ENCODE measurements around the gene FKRP.

Gene FKRP

DNA sequence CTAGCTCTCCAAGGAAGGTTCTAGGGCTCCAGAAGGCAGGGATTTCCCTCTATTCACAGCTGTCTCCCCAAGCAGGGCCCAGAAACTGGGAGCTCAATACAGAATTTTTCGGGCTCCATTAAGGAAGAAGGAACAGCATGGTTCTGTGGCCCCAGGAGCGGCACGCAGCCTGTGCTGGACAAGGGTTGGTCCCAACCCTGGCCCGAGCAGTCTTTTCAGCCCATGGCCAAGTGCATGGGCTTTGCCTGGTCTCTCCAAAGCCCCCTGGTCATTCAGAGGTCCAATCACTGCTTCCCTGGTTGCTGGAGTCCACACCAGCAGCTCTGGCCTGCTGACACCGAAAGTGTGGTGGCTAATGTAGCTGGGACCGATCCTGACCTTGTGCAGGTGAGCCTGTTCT is 22.4 kb upstream of the FKRP start:
- in situ Hi-C loops (cut with MboI; ENCODE audit: low sequenced_read_pairs, unreplicated experiment): no loop called here
- TF ChIP-seq, protein P1, sequence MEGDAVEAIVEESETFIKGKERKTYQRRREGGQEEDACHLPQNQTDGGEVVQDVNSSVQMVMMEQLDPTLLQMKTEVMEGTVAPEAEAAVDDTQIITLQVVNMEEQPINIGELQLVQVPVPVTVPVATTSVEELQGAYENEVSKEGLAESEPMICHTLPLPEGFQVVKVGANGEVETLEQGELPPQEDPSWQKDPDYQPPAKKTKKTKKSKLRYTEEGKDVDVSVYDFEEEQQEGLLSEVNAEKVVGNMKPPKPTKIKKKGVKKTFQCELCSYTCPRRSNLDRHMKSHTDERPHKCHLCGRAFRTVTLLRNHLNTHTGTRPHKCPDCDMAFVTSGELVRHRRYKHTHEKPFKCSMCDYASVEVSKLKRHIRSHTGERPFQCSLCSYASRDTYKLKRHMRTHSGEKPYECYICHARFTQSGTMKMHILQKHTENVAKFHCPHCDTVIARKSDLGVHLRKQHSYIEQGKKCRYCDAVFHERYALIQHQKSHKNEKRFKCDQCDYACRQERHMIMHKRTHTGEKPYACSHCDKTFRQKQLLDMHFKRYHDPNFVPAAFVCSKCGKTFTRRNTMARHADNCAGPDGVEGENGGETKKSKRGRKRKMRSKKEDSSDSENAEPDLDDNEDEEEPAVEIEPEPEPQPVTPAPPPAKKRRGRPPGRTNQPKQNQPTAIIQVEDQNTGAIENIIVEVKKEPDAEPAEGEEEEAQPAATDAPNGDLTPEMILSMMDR (IDR thresholded peaks at IDR 0.05; ENCODE audit: borderline replicate concordance, control extremely low read depth, extremely low read depth, insufficient read depth, missing control alignments): no peak

DNA sequence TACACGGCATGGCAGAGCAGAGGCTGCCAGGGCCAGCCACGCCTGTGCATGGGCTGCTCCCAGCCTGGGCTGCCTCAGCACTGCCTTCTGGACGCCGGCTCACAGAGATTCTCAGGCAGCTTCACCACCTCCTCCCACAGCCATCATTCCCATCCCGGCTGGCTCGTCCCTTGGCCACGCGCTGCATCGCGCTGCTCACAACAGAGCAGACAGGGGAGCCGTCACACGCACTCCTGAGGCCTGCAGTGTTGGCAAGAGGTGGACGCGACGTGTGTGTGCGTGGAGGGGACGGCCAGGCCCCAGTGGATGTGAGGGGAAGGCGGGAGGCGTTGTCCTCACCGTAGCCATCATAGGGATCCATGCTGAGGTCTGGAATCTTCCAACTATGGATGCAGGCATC is 21.4 kb upstream of the FKRP start:
- DNase-seq (ENCODE audit: low spot score): no peak
- TF ChIP-seq, protein P1 (IDR thresholded peaks at IDR 0.05; ENCODE audit: borderline replicate concordance, control extremely low read depth, extremely low read depth, insufficient read depth, missing control alignments): no peak
- in situ Hi-C loops (cut with MboI; ENCODE audit: low sequenced_read_pairs, unreplicated experiment): no loop called here

More for the DNA sequence above, 22.4 kb upstream of the FKRP start:
- DNase-seq (ENCODE audit: low spot score): no peak

DNA sequence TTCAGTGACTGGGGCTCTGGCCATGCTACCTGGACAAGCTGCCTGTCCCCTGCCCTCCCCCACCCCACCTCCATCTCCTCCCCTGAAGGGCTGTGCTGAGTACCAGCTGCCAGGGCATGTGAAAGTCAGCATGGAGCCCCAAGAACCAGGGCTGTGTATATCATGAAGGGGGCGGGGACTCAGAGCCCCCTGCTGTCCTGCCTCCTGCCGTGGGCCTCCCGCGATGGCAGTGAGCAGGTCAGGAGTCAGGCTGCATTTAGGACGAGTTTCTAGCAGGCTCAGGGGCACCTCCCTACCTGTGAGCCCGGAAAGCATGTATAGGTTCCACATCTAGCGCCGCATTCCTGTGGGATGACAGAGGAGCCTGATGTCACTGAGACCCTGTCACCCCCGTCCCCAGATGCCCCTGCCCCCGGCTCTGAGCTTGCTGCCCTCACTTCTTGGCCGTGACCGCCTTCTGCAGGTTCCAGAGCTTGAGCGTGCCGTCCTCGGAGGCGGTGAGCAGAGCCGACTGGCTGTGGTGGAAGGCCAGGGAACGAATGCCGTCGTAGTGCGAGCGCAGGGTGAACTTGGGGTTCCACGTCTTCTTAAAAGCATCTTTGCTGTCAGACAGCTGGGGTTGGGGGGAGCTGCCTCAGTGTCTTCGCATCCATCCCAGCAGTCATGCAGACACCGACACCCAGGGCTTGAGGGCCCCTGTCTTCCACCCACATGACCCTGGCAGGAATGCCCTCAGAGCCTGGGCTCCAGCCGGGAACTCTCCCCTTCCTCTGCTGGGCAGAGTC is 20.6 kb upstream of the FKRP start:
- in situ Hi-C loops (cut with MboI; ENCODE audit: low sequenced_read_pairs, unreplicated experiment): no loop called here
- no peak for DNase-seq (ENCODE audit: low spot score)
- TF ChIP-seq, protein P1 (IDR thresholded peaks at IDR 0.05; ENCODE audit: borderline replicate concordance, control extremely low read depth, extremely low read depth, insufficient read depth, missing control alignments): no peak

DNA sequence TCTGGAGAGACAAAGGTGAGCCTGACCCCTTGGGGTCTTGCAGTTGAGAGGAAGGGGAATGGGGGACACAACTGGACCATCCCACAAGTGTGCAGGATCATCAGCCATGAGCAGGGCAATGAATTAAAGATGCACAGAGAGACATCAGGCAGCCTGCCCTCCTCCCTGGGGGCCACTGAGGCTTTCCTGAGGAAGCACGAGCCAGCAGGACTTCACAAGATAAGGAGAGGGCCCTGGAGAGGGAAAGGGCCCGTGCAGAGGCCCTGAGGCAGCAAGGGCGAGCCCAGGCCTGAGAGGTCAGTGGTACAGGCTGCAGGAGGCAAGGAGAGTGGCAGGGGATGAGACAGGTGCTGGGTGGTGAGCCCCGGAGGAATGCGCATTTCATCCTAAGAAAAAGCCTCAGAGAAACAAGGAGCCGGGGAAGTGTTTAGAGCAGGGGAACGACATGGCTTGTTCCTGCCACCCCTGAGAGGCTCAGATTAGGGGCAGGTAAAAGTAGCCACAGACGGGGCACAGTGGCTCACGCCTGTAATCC is 19.9 kb upstream of the FKRP start:
- TF ChIP-seq, protein P1 (IDR thresholded peaks at IDR 0.05; ENCODE audit: borderline replicate concordance, control extremely low read depth, extremely low read depth, insufficient read depth, missing control alignments): no peak
- no peak for DNase-seq (ENCODE audit: low spot score)
- in situ Hi-C loops (cut with MboI; ENCODE audit: low sequenced_read_pairs, unreplicated experiment): no loop called here

DNA sequence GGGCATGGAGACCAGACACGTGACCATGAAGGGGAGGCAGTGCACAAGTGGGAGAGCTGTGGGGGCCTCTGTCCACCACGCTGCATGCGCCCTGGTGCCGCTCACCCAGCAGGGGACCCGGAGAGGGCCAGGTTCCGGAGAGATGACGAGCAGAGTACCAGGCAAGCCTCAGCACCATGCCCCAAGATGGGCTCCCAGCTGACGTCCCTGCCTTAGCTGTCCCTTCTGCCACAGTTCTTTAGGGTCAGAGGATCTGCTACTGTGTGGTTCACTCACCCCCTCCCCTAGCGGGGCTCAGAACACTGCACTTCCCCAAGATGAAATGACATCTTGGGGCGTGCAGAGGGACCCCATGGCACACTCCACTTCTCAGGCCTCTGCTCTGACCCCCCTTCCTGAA is 19.3 kb upstream of the FKRP start:
- in situ Hi-C loops (cut with MboI; ENCODE audit: low sequenced_read_pairs, unreplicated experiment): no loop called here
- DNase-seq (ENCODE audit: low spot score): no peak
- TF ChIP-seq, protein P1 (IDR thresholded peaks at IDR 0.05; ENCODE audit: borderline replicate concordance, control extremely low read depth, extremely low read depth, insufficient read depth, missing control alignments): no peak

DNA sequence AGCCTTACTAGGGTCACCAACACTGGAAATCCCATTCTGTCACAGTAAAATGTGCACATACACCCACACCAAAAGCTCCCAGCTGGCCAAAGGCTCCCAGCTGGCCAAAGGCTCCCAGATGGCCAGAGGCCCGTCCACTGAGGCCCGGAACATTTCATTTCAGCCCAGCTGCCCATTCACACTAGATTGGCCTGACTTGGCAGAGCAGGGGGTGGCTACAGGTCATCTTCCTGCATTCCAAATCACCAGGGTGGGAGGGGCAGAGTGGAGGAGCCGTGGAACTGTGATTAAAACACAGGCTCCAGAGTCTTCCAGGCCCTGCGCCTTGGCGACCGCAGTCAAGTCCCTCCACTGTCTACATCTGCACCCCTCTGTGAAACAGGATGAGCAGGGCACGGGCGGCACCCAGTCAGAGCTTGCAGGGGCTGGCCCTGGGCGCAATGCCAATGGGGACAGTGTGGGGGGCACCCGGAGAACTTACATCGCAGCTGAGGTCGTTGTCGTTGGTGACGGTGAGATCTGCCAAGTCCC is 18.8 kb upstream of the FKRP start:
- TF ChIP-seq, protein P1 (IDR thresholded peaks at IDR 0.05; ENCODE audit: borderline replicate concordance, control extremely low read depth, extremely low read depth, insufficient read depth, missing control alignments): no peak
- DNase-seq (ENCODE audit: low spot score): no peak
- in situ Hi-C loops (cut with MboI; ENCODE audit: low sequenced_read_pairs, unreplicated experiment): no loop called here

Data from GM13976 (cell line).